Measurements from ENCODE around the gene SLC44A2.

Gene SLC44A2

DNA sequence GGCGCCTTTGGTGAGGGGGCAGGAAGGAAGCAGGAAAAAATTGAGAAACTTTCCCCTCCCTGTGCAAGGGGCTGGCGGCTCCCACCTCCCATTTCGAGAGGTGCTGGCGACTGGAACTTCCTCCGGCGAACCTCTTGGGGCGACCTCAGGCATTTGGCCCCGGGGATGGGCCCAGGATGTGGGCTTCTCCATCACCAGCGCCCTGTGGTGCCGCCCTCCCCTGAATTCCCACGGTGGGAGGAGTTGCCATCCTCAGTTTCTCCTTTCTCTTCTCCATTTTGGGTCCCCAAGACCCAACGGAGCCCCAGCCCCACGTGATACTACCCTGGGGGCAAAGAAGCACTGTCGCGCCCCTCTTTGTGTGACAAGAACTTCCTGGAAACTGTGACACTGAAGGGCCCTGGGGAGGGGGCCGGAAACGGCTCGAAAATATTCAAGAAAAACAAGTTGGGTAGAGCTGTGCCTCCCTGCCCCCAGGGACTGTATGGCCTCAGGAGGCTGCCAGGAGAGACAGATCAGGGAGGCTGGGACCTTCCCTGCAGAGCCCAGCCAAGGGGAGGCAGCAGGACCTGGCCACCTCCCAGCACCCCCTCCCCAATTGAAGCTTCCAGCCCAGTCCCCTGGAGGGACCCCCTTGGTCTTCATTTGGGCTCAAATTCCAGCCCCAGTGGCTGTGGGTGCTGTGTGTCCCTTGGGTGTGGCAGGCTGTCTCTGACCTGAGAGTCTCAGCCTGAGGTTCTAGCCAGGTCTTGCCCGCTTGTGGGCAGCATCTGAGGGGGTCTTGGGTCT lies 22.1 kb upstream of the SLC44A2 start (continued):
- TF ChIP-seq, protein P1, sequence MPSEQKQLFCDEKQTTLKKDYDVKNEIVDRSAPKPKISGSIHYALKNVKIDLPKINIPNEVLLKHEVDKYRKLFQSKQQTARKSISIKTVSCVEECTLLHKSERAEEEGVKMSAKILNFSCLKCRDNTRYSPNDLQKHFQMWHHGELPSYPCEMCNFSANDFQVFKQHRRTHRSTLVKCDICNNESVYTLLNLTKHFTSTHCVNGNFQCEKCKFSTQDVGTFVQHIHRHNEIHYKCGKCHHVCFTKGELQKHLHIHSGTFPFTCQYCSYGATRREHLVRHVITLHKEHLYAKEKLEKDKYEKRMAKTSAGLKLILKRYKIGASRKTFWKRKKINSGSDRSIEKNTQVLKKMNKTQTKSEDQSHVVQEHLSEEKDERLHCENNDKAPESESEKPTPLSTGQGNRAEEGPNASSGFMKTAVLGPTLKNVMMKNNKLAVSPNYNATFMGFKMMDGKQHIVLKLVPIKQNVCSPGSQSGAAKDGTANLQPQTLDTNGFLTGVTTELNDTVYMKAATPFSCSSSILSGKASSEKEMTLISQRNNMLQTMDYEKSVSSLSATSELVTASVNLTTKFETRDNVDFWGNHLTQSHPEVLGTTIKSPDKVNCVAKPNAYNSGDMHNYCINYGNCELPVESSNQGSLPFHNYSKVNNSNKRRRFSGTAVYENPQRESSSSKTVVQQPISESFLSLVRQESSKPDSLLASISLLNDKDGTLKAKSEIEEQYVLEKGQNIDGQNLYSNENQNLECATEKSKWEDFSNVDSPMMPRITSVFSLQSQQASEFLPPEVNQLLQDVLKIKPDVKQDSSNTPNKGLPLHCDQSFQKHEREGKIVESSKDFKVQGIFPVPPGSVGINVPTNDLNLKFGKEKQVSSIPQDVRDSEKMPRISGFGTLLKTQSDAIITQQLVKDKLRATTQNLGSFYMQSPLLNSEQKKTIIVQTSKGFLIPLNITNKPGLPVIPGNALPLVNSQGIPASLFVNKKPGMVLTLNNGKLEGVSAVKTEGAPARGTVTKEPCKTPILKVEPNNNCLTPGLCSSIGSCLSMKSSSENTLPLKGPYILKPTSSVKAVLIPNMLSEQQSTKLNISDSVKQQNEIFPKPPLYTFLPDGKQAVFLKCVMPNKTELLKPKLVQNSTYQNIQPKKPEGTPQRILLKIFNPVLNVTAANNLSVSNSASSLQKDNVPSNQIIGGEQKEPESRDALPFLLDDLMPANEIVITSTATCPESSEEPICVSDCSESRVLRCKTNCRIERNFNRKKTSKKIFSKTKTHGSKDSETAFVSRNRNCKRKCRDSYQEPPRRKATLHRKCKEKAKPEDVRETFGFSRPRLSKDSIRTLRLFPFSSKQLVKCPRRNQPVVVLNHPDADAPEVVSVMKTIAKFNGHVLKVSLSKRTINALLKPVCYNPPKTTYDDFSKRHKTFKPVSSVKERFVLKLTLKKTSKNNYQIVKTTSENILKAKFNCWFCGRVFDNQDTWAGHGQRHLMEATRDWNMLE (tag by site-specific recombination; conservative IDR thresholded peaks at IDR 0.05; ENCODE audit: low read depth) = no peak
- TF ChIP-seq ZNF140 (tag by site-specific recombination; IDR thresholded peaks at IDR 0.05) = no peak

DNA sequence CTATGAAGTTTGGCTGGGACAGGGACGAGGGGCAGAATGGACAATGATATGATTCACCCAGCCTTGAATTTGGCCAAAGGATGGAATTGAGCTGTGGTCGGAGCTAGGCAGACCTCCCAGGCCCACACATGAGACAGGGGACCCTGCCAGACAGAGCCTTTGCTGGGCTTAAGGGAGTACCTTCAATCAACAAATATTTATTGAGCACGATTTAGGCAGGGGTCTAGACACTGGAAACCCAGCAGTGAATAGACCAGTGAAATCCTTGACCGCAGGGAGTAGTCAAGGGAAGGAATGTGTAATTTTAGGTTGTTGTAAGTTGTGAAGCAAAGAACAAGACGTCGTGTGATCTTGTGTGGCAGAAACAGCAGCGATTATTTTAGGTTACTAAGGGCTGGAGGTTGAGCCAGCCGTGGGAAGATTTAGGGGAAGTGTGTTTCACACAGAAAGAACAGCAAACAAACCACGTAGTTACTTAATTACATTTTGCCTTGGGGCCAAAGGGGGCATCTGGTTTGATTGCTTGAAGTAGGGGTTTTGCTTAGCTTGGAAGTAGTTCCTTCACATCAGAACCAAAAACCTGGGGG lies 21.4 kb upstream of the SLC44A2 start:
- TF ChIP-seq, protein P2, sequence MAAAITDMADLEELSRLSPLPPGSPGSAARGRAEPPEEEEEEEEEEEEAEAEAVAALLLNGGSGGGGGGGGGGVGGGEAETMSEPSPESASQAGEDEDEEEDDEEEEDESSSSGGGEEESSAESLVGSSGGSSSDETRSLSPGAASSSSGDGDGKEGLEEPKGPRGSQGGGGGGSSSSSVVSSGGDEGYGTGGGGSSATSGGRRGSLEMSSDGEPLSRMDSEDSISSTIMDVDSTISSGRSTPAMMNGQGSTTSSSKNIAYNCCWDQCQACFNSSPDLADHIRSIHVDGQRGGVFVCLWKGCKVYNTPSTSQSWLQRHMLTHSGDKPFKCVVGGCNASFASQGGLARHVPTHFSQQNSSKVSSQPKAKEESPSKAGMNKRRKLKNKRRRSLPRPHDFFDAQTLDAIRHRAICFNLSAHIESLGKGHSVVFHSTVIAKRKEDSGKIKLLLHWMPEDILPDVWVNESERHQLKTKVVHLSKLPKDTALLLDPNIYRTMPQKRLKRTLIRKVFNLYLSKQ (tag by site-specific recombination; IDR thresholded peaks at IDR 0.05; ENCODE audit: borderline replicate concordance) = no peak
- no peak for TF ChIP-seq ZNF366 (tag by site-specific recombination; conservative IDR thresholded peaks at IDR 0.05)
- no peak for TF ChIP-seq ZNF157 (tag by site-specific recombination; IDR thresholded peaks at IDR 0.05)
- TF ChIP-seq MEIS1 (CRISPR knock-in tag; IDR thresholded peaks at IDR 0.05; ENCODE audit: borderline replicate concordance) = no peak
- no peak for TF ChIP-seq ZNF549 (tag by site-specific recombination; IDR thresholded peaks at IDR 0.05)
- TF ChIP-seq HOXA7 (CRISPR knock-in tag; IDR thresholded peaks at IDR 0.05; ENCODE audit: borderline replicate concordance) = no peak
- TF ChIP-seq KLF1 (tag by site-specific recombination; IDR thresholded peaks at IDR 0.05) = no peak
- TF ChIP-seq ZFHX2 (tag by site-specific recombination; conservative IDR thresholded peaks at IDR 0.05) = 0 out of 2 replicates have a peak, but pooled peaks have one; percentile 8
- TF ChIP-seq, protein P3, sequence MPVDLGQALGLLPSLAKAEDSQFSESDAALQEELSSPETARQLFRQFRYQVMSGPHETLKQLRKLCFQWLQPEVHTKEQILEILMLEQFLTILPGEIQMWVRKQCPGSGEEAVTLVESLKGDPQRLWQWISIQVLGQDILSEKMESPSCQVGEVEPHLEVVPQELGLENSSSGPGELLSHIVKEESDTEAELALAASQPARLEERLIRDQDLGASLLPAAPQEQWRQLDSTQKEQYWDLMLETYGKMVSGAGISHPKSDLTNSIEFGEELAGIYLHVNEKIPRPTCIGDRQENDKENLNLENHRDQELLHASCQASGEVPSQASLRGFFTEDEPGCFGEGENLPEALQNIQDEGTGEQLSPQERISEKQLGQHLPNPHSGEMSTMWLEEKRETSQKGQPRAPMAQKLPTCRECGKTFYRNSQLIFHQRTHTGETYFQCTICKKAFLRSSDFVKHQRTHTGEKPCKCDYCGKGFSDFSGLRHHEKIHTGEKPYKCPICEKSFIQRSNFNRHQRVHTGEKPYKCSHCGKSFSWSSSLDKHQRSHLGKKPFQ (tag by site-specific recombination; IDR thresholded peaks at IDR 0.05) = no peak
- TF ChIP-seq EGR2 (tag by site-specific recombination; IDR thresholded peaks at IDR 0.05; ENCODE audit: low read depth) = 0 out of 2 replicates have a peak, but pooled peaks have one; percentile 23
- no peak for TF ChIP-seq ZNF777 (tag by site-specific recombination; IDR thresholded peaks at IDR 0.05; ENCODE audit: borderline replicate concordance)
- no peak for TF ChIP-seq ZNF239 (tag by site-specific recombination; IDR thresholded peaks at IDR 0.05)
- TF ChIP-seq ZNF560 (tag by site-specific recombination; IDR thresholded peaks at IDR 0.05; ENCODE audit: borderline replicate concordance) = no peak
- no peak for TF ChIP-seq ZNF211 (tag by site-specific recombination; IDR thresholded peaks at IDR 0.05; ENCODE audit: low read depth)
- TF ChIP-seq GLIS2 (tag by site-specific recombination; IDR thresholded peaks at IDR 0.05) = no peak
- TF ChIP-seq, protein P4, sequence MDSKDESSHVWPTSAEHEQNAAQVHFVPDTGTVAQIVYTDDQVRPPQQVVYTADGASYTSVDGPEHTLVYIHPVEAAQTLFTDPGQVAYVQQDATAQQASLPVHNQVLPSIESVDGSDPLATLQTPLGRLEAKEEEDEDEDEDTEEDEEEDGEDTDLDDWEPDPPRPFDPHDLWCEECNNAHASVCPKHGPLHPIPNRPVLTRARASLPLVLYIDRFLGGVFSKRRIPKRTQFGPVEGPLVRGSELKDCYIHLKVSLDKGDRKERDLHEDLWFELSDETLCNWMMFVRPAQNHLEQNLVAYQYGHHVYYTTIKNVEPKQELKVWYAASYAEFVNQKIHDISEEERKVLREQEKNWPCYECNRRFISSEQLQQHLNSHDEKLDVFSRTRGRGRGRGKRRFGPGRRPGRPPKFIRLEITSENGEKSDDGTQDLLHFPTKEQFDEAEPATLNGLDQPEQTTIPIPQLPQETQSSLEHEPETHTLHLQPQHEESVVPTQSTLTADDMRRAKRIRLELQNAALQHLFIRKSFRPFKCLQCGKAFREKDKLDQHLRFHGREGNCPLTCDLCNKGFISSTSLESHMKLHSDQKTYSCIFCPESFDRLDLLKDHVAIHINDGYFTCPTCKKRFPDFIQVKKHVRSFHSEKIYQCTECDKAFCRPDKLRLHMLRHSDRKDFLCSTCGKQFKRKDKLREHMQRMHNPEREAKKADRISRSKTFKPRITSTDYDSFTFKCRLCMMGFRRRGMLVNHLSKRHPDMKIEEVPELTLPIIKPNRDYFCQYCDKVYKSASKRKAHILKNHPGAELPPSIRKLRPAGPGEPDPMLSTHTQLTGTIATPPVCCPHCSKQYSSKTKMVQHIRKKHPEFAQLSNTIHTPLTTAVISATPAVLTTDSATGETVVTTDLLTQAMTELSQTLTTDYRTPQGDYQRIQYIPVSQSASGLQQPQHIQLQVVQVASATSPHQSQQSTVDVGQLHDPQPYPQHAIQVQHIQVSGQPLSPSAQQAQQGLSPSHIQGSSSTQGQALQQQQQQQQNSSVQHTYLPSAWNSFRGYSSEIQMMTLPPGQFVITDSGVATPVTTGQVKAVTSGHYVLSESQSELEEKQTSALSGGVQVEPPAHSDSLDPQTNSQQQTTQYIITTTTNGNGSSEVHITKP (tag by site-specific recombination; IDR thresholded peaks at IDR 0.05) = no peak
- no peak for TF ChIP-seq ZSCAN23 (tag by site-specific recombination; IDR thresholded peaks at IDR 0.05)
- peak; percentile 46; the same call in 1 of the 2 replicates for TF ChIP-seq ZBTB48 (tag by site-specific recombination; IDR thresholded peaks at IDR 0.05)
- no peaks in the 10 kb centered on the region for H3K4me1 ChIP-seq (ENCODE audit: control insufficient read depth, insufficient read depth, low read length)
- CTCF ChIA-PET = interaction anchor here (0.7 to 1.5 kb wide), 3 partner anchors 13 to 23 kb away, joined by 4 to 7 read pairs (median 5); no protein-coding TSS in a partner anchor
- H3K9me3 ChIP-seq (ENCODE audit: control insufficient read depth, insufficient read depth, low read depth, low read length) = no peaks in the 10 kb centered on the region
- H3K27ac ChIP-seq (ENCODE audit: extremely low read depth, low read depth, low read length) = no peak overlapping the region
- no peaks in the 10 kb centered on the region for H3K36me3 ChIP-seq (ENCODE audit: control insufficient read depth in 2 of 2, insufficient read depth in 1 of 2, low read length in 2 of 2)
- no peak overlapping the region for H3K4me3 ChIP-seq (ENCODE audit: low read depth, low read length)
- POLR2A ChIA-PET = interaction anchor here (0.6 kb wide), 2 partner anchors 224 to 543 kb away, joined by 3 to 7 read pairs; partner anchors contain the start of gene TYK2
